Brain pericyte (primary cell): ENCODE measurements around the gene CCDC141.
"Not testable (repeated sequence)": the region's sequence is repeated elsewhere in the genome, so short reads cannot be mapped to it uniquely, and the experiment has no call there.

Source experiments
- DNase-seq: peaks from one replicate; pipeline ENCODE4 v3.0.0-alpha.2; 2012; ENCODE audit warnings: low read depth, low spot score

CCDC141 gene, protein sequence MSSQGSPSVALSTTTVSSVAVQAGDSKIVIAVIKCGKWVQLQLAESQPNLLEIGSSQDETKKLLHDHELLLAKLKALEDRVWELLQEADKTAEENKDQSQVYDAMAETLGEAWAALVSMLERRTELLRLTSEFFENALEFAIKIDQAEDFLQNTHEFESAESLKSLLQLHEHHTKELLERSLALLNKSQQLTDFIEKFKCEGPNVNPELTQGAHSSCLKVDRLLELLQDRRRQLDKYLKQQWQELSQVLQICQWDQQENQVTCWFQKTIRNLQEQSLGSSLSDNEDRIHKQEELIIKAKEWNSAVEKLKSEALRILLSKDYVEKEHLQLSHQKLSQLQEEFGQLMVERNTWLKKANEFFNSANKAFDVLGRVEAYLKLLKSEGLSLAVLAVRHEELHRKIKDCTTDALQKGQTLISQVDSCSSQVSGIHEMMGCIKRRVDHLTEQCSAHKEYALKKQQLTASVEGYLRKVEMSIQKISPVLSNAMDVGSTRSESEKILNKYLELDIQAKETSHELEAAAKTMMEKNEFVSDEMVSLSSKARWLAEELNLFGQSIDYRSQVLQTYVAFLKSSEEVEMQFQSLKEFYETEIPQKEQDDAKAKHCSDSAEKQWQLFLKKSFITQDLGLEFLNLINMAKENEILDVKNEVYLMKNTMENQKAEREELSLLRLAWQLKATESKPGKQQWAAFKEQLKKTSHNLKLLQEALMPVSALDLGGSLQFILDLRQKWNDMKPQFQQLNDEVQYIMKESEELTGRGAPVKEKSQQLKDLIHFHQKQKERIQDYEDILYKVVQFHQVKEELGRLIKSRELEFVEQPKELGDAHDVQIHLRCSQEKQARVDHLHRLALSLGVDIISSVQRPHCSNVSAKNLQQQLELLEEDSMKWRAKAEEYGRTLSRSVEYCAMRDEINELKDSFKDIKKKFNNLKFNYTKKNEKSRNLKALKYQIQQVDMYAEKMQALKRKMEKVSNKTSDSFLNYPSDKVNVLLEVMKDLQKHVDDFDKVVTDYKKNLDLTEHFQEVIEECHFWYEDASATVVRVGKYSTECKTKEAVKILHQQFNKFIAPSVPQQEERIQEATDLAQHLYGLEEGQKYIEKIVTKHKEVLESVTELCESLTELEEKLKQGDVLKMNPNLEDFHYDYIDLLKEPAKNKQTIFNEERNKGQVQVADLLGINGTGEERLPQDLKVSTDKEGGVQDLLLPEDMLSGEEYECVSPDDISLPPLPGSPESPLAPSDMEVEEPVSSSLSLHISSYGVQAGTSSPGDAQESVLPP (N-terminal part only)

DNA sequence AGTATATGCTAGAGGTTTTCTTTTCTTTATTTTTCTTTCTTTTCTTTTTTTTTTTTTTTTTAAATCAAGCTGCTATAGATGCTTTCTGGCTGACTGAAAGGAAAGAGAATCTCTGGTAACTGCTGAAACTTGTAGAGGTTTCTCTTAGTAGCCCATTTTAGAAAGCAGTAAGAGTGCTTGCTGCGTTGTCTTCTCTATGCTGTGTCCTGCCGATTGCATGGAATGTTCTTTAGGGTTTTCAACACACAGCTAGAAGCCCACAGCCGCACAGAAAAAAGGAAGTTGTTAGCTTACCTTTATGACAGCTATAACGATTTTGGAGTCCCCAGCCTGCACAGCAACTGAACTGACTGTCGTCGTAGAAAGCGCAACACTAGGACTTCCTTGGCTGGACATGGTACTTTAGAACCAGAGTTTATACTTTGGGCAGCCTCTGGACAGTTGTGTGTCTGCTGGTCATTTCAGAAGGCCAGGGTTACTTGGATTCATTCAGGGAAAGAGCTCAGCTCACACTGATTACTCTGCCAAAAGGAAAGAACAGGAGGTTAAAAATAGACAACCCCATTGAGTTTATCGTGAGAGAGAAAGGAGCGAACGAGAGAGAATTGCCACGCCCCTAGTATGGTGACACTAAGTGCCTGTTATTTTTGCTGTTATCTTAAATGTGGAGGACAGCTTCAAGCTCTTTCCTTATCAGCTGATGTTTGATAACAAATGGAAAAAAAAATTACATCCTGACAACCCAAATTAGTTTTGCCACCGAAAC lies at the start of gene CCDC141:
Gene CCDC141 (minus strand): TSS at position 592 of the 766 bp plus-strand sequence. CDS start 196 bp downstream, at position 396.
- DNase-seq: no peak

DNA sequence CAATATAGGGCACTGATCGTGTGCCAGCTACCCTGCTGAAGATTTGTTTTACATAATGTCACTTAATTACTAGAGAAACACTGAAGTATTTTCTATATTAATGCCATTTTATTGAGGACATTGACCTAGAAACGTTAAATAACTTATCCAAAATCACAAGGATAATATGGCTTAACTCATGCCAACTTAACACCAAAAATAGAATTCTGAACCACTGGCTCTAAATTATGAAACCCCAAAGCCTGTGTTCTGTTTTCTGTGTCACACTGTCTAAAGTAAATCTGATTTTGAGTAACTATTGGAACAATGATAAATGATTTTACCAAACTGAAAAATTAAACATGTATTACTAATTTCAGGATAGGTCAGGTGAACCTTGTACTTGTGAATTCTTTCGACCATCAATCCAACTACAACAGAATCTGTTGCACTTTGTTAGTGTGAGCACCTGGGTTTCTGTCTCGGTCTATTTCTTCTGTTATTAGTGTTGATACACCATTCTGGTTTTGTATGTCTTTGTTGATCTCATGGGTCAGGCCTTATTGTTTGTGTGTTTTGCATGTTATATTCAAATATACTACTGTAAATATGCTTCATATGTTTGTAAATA lies 48.2 kb upstream of the CCDC141 start:
- DNase-seq: no peak

DNA sequence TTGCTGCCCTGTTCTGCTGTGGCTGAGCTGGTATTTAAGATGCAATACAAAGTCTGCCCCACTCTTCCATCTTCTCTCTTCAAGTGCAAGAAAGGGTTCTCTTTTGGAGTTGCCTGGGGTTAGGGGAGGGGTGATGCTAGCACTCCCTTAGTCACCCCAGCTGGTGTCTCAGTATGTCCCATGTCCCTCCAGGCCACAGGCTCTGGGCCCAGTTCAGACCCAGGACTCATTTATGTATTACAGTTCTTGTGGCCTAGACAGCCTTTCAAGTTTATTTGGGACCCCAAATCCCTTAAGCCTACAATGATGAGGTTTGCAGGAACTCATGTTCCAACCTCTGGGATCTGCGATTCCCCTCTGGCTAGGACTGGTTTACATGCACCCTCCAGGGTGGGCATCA lies 47.2 kb upstream of the CCDC141 start:
- DNase-seq: no peak

DNA sequence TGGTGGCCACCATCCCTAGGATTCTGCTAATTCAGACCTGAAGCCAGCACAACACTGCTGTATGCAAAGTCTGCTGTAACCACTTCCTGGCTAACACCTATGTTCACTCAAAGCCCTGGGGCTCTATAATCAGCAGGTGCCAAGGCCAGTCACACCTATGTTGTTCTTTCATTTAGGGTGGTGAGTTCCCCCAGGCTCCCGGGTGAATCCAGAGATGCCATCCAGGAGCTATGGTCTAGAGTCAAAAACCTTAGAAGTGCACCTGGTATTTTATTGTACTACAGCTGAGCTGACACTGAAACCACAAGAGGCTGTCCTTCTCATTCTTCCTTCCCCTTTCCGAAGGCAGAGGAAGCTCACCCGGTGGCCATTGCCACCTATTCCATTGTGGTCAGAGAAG lies 46.2 kb upstream of the CCDC141 start:
- DNase-seq: no peak

DNA sequence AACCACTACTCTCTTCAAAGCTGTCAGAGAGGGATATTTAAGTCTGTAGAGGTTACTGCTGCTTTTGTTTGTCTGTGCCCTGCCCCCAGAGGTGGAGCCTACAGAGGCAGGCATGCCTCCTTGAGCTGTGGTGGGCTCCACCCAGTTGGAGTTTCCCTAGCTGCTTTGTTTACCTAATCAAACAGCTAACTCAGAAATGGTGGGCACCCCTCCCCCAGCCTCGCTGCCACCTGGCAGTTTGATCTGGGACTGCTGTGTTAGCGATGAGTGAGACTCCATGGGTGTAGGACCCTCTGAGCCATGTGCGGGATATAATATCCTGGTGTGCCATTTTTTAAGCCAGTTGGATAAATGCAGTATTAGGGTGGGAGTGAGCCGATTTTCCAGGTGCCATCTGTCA lies 43.0 kb upstream of the CCDC141 start:
- DNase-seq: not testable (repeated sequence)

DNA sequence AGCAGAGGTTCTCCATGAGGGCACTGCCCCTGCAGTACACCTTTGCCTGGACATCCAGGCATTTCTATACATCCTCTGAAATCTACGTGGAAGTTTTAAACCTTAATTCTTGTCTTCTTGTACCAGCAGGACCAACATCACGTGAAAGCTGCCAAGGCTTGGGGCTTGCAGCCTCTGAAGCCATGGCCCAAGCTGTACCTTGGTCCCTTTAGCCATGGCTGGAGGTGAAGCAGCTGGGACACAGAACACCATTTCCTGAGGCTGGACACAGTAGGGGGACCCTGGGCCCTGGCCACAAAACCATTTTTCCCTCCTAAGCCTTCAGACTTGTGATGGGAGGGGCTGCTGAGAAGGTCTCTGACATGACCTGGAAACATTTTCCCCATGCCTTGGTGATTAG lies 32.8 kb upstream of the CCDC141 start:
- no peak for DNase-seq

DNA sequence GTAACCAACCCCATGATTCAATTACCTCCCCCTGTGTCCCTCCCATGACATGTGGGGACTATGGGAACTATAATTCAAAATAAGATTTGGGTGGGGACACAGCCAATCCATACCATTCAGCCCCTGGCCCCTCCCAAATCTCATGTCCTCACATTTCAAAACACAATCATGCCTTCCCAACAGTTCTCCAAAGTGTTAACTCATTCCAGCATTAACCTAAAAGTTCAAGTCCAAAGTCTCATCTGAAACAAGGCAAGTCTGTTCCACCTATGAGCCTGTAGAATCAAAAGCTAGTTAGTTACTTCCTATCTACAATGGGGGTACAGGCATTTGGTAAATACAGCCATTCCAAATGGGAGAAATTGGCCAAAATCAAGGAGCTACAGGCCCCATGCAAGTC lies 32.0 kb upstream of the CCDC141 start:
- no peak for DNase-seq

DNA sequence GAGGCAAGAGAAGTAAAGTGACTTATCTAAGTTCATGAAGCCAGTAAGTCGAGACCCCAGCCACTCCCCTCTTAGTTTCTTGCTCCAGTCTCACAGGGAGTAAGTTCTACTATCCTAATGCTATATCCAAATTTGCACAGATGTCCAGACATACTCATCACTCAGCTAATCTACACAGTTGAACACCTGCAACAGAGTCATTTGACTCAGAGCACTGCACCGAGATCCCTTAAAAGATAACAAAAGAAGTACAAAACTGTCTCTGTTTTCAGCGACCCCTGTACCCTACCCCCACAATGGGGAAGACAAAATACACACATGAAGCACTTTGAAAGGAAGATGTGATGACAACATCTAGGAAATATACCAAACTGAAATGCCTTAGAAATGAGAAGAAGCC lies 22.6 kb upstream of the CCDC141 start:
- DNase-seq: no peak

DNA sequence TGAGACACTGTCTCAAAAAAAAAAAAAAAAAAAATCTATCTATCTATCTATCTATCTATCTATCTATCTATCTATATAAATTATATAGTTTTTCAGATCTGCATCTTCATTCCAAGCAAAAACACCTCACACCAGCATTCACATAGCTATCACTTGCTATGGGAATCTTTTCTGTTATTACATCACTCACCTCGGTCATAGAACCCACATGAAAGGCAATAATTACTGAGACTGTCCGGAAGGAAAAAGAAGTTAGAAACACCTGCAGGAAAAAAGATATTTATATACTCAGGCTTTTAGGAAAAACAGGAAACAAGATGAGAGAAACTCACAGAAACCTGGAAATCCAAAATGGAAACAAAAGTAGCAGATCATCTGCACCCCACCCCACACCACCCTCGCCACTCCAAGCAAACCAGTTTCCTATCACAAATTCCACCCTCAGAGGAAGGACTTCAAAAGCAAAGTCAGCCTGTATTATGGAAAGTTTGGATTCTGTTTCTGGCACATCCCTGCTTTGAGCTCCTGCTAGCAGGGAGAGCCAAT lies 21.9 kb upstream of the CCDC141 start:
- DNase-seq: no peak

DNA sequence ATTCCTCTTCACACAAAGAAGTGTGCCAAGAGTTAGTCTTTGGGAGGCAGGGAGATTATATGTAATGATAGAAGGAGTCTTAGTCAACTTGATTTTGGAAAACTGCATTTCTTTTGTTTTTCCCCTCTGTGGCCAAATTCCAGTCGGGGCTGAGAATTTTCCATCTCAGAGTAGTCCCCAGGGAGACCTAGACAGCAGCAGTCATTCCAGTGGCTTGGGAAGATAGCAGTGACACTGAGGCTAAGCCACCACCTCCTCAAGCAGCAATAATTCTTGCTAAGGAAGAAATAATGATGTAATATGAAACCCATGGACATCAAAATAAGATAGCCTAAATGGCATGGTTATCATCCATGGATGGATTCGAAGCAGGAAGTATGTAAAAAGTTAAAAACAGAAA lies 21.0 kb upstream of the CCDC141 start:
- no peak for DNase-seq

DNA sequence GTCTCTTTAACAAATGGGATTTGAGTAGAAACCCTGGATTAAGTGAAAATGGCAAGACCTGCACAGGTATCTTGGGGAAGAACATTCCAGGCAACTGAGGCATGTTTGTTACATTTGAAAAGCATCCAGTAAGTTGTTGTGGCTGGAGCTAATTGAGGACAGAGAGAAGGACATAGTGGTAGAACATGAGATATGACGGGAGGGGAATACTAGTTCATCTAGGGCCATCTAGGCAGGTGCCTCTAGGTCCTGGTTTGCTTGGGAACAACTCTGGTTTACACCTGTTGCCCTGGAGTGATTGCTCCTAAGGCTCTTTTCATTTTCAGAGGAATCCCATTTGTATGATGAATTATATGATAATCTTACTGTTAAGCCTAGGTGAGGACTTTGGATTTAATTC lies 19.7 kb upstream of the CCDC141 start:
- no peak for DNase-seq

DNA sequence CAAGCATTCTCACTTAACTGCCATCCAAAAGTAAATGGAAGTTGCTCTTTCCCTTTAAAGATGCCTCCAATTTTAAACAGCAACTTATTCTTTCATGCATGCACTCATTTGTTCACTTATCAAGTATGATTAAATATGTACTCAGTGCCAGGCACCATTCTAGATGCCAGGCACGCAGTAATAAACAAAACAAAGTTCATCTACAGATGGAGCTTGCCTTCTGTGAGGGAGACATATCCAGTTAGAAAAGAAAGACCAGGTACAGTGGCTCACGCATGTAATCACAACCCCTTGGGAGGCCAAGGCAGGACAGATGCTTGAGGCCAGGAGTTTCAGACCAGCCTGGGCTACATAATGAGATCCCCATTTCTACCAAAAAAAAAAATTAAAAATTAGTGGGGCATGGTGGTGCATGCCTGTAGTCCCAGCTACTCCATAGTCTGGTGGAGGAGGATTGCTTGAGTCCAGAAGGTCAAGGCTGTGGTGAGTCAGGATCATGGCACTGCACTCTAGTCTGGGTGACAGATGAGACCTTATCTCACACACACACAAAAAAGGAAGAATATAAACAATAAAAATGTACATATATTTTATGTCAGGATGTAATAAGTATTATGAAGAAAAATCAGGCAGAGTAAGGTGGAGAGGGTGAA lies 19.2 kb upstream of the CCDC141 start:
- no peak for DNase-seq

DNA sequence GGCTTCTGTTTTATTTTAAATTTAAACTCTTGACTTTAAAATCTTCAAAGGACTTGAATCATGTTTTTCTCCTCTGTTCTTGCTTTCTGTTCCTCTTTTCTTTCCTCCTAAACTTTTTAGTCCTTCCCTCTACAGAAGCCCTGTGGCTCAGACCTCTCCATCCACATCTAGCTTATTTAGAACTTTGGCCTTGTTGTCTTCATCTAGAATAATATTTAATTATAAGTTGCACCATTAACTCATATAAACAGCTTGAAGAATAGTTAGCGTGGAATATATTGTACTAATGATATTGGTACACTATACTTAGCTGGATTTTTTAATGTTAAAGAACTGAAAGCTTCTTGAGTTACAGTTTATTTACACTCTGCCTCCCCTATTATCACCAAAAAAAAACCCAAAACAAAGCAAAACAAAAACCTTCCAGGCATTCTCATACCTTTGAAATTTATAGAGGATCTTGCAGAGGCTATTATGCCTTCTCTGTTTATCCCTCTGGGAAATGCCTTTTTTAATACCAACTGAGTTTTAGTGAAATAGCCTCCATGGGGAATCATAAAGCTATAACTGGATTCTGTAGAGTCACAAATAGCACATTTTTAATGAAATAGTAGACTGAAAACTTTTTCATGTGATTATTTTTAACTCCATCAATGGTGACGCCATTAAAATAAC lies 9.2 kb upstream of the CCDC141 start:
- no peak for DNase-seq

DNA sequence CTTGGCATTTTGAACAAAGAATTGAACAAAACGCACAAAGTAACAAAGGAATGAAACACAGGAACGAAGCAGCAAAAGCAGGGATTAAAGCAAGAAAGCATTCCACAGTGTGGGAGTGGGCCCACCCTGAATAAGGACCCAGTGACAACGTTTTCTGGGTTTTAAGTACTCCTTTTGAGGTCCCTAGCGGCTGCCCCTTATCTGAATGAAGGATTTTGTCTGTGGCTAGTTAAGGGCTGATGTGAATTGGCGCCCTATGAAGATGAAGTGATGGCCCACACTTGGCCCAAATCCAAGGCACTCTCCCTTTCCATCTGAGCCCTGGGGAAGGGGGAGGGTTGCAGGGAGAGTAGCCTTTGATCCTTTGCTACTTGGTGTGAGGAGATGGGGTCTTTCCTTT lies 7.8 kb upstream of the CCDC141 start:
- DNase-seq: no peak

DNA sequence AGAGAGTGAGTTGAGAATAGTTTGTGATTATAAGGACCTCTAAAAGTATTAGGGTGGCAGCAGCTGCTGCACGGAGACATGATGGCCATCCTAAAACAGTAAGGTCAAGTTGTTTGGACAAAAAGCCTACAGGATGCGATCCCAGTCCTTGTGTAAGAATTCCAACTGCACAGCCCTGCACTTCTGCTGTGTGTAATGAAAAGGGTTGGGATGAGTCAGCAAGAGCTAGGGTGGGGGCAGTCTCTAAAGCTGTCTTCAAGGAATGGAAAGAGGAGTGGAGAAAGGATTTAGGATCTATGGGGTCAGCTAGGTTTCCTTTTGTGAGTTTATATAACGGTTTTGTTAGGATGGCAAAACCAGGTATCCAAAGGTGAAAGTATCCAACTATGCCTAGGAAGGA lies 3.6 kb upstream of the CCDC141 start:
- DNase-seq: not testable (repeated sequence)

DNA sequence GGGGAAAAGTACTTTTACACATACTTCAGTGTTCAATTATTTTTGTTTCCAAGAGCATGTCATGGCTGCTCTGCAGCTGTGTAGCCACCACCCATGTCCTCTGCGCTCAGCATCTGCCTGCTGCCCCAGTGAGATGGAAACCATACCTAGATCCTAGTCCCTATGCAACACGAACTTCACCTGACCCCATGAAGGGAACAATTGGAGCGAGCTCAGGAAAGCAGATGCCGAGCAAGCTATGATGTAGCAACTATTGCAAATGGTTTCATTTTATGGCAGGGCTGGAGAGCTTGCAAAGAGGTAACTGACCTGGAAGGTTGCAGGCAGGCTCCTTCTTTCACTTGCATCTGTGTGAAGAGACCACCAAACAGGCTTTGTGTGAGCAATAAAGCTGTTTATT lies 1.3 kb upstream of the CCDC141 start:
- DNase-seq: no peak

DNA sequence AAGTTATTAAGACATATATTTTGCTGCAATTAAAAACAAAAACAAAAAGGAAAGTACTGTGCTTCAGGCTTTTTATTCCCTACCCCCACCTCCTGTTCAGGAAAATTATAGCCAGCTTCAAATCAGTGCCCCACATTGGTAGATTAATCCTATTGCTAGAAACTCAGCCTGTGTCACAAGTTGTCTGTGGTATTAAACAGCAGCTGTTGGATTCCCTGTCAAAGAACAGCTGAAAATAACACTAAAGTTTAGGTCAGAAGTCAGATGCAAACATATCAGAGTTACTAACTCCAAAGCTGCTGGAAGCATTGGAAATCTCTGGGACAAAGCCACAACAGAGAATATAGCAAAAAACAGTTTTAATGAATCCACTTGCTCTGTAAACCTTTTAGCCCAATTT lies 818 bp upstream of the CCDC141 start:
- no peak for DNase-seq

DNA sequence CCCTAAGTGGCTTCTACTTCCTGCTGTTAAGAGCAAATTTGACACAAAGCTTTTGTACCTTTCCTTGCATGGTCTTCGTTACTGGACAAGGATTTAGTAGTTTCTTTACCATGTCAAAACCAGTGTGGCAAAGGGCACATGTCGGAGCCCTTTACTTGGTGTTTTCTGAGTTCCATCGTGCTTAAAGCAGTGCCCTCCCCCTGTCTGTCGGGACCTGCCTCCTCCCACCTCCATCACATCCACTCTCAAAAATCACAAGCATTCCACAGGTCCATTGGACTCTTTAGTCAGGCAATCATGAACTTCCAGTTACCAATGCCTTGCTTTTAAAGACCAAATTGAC lies 763 bp downstream of the CCDC141 start:
- DNase-seq: no peak

DNA sequence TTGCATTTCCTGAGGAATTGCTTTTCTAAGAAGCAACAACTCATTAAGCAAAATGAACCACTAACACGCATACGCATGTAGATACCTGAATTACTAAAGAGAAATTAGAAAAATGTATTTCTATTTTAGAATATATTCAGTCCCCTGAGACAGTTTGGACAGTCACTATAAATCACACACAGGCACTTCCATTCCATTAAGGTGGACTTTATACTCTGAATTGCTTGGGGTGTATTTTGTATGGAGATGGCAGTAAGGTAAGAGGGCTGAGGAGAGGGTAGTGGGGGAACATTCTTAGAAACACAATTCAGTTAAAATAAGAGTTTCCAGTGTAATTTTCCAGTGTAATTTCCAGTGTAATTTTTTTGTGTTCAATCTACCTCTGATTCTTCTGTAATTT lies 1.8 kb downstream of the CCDC141 start:
- no peak for DNase-seq

DNA sequence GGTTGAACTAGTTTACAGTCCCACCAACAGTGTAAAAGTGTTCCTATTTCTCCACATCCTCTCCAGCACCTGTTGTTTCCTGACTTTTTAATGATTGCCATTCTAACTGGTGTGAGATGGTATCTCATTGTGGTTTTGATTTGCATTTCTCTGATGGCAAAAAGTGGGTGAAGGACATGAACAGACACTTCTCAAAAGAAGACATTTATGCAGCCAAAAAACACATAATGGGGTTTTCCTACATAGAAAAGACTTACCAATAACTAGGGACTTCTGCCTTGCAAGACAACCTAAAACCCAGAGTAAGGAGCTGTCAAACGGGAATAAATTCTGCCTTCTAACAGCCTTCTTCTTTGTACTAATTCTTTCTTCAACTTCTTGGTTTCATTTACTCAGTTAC lies 4.3 kb downstream of the CCDC141 start:
- not testable (repeated sequence) for DNase-seq
